Measurements from ENCODE around the gene SIRT6.

DNA sequence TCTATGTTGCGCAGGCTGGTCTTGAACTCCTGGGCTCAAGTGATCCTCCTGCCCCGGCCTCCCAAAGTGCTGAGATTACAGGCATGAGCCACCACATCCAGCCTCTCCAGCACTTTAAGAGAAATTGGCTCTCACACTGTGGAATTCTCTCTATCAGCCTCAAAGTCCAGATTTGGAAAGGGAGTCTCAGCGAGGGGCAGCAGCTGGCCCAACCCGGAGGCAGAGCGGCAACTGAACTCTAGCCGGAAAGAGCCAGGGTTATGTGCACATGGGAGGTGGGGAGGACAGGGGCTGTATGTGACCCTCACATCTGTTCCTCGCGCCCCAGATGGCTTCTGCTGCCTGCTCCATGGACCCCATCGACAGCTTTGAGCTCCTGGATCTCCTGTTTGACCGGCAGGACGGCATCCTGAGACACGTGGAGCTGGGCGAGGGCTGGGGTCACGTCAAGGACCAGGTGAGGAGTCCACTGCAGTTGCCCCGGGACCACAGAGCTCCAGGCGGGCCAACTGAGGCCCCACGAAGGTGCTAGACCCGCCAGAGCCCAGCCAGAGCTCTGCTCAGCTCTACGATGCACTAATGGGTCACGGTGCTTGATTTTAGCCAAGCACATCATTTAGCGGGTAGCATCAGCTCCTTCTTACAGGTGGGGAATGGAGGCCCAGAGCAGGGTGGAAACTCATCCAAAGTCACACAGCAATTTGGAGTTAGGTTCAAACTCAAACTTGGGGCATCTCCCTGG is 27.6 kb downstream of the SIRT6 start:
- TF ChIP-seq, protein P1, sequence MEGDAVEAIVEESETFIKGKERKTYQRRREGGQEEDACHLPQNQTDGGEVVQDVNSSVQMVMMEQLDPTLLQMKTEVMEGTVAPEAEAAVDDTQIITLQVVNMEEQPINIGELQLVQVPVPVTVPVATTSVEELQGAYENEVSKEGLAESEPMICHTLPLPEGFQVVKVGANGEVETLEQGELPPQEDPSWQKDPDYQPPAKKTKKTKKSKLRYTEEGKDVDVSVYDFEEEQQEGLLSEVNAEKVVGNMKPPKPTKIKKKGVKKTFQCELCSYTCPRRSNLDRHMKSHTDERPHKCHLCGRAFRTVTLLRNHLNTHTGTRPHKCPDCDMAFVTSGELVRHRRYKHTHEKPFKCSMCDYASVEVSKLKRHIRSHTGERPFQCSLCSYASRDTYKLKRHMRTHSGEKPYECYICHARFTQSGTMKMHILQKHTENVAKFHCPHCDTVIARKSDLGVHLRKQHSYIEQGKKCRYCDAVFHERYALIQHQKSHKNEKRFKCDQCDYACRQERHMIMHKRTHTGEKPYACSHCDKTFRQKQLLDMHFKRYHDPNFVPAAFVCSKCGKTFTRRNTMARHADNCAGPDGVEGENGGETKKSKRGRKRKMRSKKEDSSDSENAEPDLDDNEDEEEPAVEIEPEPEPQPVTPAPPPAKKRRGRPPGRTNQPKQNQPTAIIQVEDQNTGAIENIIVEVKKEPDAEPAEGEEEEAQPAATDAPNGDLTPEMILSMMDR (IDR thresholded peaks at IDR 0.05; ENCODE audit: poor library complexity, severe bottlenecking): no peak
- TF ChIP-seq EP300 (conservative IDR thresholded peaks at IDR 0.05; ENCODE audit: poor library complexity, severe bottlenecking) (no peak), POLR2AphosphoS5 (IDR thresholded peaks at IDR 0.05) (no peak)
